ENCODE data around the gene PLCB1. TPM values are rescaled to one million over a fixed set of nuclear protein-coding genes. Genes with fewer than 3 reads are reported as not detected.

PLCB1 gene
- total and polyA plus RNA-seq, 2 donors (not counting 3 experiments of a cell fraction or from before 2014, with no cell fraction given), result 10.2 to 53.4 TPM

DNA sequence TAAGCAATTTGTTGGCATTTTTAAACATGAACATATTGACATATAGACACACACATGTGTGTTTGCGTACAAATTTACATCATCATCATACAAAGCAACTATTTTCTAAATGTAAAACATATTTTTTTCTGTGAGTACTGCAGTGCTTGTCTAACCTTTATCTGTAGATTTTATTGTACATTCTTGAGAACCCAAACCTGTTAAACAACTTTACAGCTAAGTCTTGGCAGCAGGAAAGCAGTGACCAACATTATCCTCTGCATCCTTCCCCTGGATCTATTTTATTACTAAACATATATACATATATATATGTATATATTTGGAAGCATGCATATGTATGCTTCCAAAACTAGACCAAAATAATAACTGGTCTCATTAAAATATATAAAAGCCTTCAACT, 10.4 kb upstream of the PLCB1 start:
- H3K9me1 ChIP-seq (replicated peaks; ENCODE audit: control insufficient read depth, extremely low read depth, insufficient read depth, low read length), result no peaks in the 10 kb centered on the region
- no peak for TF ChIP-seq JUN (IDR thresholded peaks at IDR 0.05; ENCODE audit: borderline replicate concordance, insufficient read depth, insufficient read length, low read depth)
- H3K4me1 ChIP-seq (ENCODE audit: control insufficient read depth, extremely low read depth, insufficient read depth, low read length), result peaks cover 4% of the 10 kb centered on the region
- no peaks in the 10 kb centered on the region for H4K20me1 ChIP-seq (replicated peaks; ENCODE audit: control insufficient read depth, extremely low read depth, insufficient read depth, low read length)
- dilution Hi-C loops (cut with MboI; ENCODE audit: extremely low pct_ligation_motif_present, low sequenced_read_pairs), result no loop called here
- FAIRE-seq (no peak), DNase-seq (ENCODE audit: low read depth, low spot score) (no peak)
- H2AFZ ChIP-seq (ENCODE audit: low read depth, low read length), result no peak overlapping the region
- no peaks in the 10 kb centered on the region for H3K79me2 ChIP-seq (ENCODE audit: control insufficient read depth, insufficient read depth, low read length)
- H3K4me3 ChIP-seq (replicated peaks in 1 of 3; ENCODE audit: insufficient read depth in 1 of 3, low read depth in 1 of 3, low read length in 3 of 3), result no peak overlapping the region
- ChIA-PET CTCF (interaction anchor here (1.2 to 13.3 kb wide), 4 partner anchors 10 to 599 kb away, joined by 4 to 210 read pairs (median 14); partner anchors contain the start of gene PLCB1), POLR2A (no interaction called here)
- no peak overlapping the region for H3K27ac ChIP-seq (ENCODE audit: insufficient read depth, low read depth, low read length)
- no peaks in the 10 kb centered on the region for H3K27me3 ChIP-seq (ENCODE audit: control insufficient read depth in 2 of 2, insufficient read depth in 2 of 2, low read length in 2 of 2)
- H3K36me3 ChIP-seq (ENCODE audit: control insufficient read depth in 2 of 2, extremely low read depth in 1 of 2, insufficient read depth in 2 of 2, low read length in 2 of 2), result no peaks in the 10 kb centered on the region
- no peaks in the 10 kb centered on the region for H3K9me3 ChIP-seq (replicated peaks; ENCODE audit: control insufficient read depth, insufficient read depth, low read length)
- no peak overlapping the region for H3K4me2 ChIP-seq (ENCODE audit: insufficient read depth, low read length)
- intact Hi-C loops (cut with micrococcal nuclease), result no loop called here
- BruUV-seq (replicated peaks), result no TSS peak
- H3K9ac ChIP-seq (replicated peaks; ENCODE audit: extremely low read depth, insufficient read depth, low read length), result no peak overlapping the region

DNA sequence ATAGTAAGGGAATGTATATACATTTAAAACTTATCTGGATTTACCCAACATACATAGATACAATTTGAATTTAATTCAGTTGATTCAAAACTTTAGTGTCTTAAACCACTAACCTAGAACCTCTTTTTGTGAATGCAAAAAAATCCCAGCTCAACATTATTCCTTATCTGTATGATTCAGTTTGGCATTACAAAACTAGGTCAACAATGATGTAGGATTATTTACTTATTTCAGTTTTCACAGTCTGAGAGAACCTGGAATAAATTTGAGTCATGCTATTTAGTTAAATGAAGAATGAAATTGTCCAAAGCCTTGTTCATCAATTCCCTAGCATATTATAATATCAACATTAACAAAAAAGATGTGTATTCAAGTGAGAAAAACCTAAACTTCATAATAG, 7.4 kb upstream of the PLCB1 start:
- dilution Hi-C loops (cut with MboI; ENCODE audit: extremely low pct_ligation_motif_present, low sequenced_read_pairs), result no loop called here
- Histone ChIP-seq H3K27me3 (ENCODE audit: control insufficient read depth in 2 of 2, insufficient read depth in 2 of 2, low read length in 2 of 2) (no peaks in the 10 kb centered on the region), H3K4me2 (ENCODE audit: insufficient read depth, low read length) (no peak overlapping the region), H3K9me1 (replicated peaks; ENCODE audit: control insufficient read depth, extremely low read depth, insufficient read depth, low read length) (no peaks in the 10 kb centered on the region), H3K36me3 (ENCODE audit: control insufficient read depth in 2 of 2, extremely low read depth in 1 of 2, insufficient read depth in 2 of 2, low read length in 2 of 2) (no peaks in the 10 kb centered on the region), H3K4me3 (replicated peaks in 1 of 3; ENCODE audit: insufficient read depth in 1 of 3, low read depth in 1 of 3, low read length in 3 of 3) (no peak overlapping the region), H3K4me1 (ENCODE audit: control insufficient read depth, extremely low read depth, insufficient read depth, low read length) (no peaks in the 10 kb centered on the region), H3K27ac (ENCODE audit: insufficient read depth, low read depth, low read length) (no peak overlapping the region), H3K9me3 (replicated peaks; ENCODE audit: control insufficient read depth, insufficient read depth, low read length) (no peaks in the 10 kb centered on the region), H3K79me2 (ENCODE audit: control insufficient read depth, insufficient read depth, low read length) (no peaks in the 10 kb centered on the region), H4K20me1 (replicated peaks; ENCODE audit: control insufficient read depth, extremely low read depth, insufficient read depth, low read length) (no peaks in the 10 kb centered on the region), H2AFZ (ENCODE audit: low read depth, low read length) (no peak overlapping the region), H3K9ac (replicated peaks; ENCODE audit: extremely low read depth, insufficient read depth, low read length) (no peak overlapping the region)
- DNase-seq (ENCODE audit: low read depth, low spot score), result no peak
- intact Hi-C loops (cut with micrococcal nuclease), result no loop called here
- ChIA-PET POLR2A (no interaction called here), CTCF (interaction anchor here (0.8 to 13.3 kb wide), 3 partner anchors 81 to 596 kb away, joined by 3 to 210 read pairs (median 24); no protein-coding TSS in a partner anchor)
- no TSS peak for BruUV-seq (replicated peaks)
- FAIRE-seq, result no peak
- TF ChIP-seq GATA2 (IDR thresholded peaks at IDR 0.05; ENCODE audit: insufficient read depth, insufficient read length, low read depth, low read length), result no peak
- TF ChIP-seq MYC (IDR thresholded peaks at IDR 0.05; ENCODE audit: low read depth, low read length), result no peak
- TF ChIP-seq, protein P1, sequence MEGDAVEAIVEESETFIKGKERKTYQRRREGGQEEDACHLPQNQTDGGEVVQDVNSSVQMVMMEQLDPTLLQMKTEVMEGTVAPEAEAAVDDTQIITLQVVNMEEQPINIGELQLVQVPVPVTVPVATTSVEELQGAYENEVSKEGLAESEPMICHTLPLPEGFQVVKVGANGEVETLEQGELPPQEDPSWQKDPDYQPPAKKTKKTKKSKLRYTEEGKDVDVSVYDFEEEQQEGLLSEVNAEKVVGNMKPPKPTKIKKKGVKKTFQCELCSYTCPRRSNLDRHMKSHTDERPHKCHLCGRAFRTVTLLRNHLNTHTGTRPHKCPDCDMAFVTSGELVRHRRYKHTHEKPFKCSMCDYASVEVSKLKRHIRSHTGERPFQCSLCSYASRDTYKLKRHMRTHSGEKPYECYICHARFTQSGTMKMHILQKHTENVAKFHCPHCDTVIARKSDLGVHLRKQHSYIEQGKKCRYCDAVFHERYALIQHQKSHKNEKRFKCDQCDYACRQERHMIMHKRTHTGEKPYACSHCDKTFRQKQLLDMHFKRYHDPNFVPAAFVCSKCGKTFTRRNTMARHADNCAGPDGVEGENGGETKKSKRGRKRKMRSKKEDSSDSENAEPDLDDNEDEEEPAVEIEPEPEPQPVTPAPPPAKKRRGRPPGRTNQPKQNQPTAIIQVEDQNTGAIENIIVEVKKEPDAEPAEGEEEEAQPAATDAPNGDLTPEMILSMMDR (IDR thresholded peaks at IDR 0.05; ENCODE audit: extremely low read depth in 1 of 2, insufficient read depth in 1 of 2, low read depth in 1 of 2, low read length in 2 of 2), result no peak
- no peak for TF ChIP-seq FOS (IDR thresholded peaks at IDR 0.05; ENCODE audit: borderline replicate concordance, insufficient read depth, low read length)
- TF ChIP-seq, protein P2, sequence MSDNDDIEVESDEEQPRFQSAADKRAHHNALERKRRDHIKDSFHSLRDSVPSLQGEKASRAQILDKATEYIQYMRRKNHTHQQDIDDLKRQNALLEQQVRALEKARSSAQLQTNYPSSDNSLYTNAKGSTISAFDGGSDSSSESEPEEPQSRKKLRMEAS (IDR thresholded peaks at IDR 0.05; ENCODE audit: insufficient read depth, insufficient read length), result no peak
- TF ChIP-seq POLR2AphosphoS5 (IDR thresholded peaks at IDR 0.05; ENCODE audit: insufficient read depth, low read depth, low read length), result no peak
- TF ChIP-seq JUN (IDR thresholded peaks at IDR 0.05; ENCODE audit: borderline replicate concordance, insufficient read depth, insufficient read length, low read depth), result no peak
- TF ChIP-seq EZH2 (IDR thresholded peaks at IDR 0.05; ENCODE audit: borderline replicate concordance, low read depth, low read length, severe bottlenecking), result no peak
